Activated CD4-positive, CD25-positive, alpha-beta regulatory T cell treated with anti-CD3 and anti-CD28 coated beads, Interleukin-2, amount 50 U/mL, for 24 hours (primary cell): ENCODE data around the gene OS9.

Experiments used
- ATAC-seq, 2 donors: fragments of 150-1000 bp; cut with Tn5 transposase; one replicate each; pipeline ENCODE4 v1.10.0; 2021; ENCODE audit warnings: mild to moderate bottlenecking in 1 of 2, moderate library complexity in 1 of 2

Gene OS9

GRCh38 chr12:57769594-57769993 lies 75.7 kb downstream of the OS9 start:
- no peak for ATAC-seq

- ATAC-seq: no peak
These were observed 76.8 kb downstream of the OS9 start for GRCh38 chr12:57770734-57771133.
